GM21526 (cell line): ENCODE measurements around the gene SHISAL1.
"Not testable (repeated sequence)": the region's sequence is repeated elsewhere in the genome, so short reads cannot be mapped to it uniquely, and the experiment has no call there.

ENCODE experiments used
- ATAC-seq: cut with Tn5 transposase; IDR thresholded peaks from one replicate; pipeline ENCODE4 v1.9.1; 2021; ENCODE audit warnings: moderate library complexity; ENCODE audit not compliant: unreplicated experiment, low FRiP score

SHISAL1 gene

DNA sequence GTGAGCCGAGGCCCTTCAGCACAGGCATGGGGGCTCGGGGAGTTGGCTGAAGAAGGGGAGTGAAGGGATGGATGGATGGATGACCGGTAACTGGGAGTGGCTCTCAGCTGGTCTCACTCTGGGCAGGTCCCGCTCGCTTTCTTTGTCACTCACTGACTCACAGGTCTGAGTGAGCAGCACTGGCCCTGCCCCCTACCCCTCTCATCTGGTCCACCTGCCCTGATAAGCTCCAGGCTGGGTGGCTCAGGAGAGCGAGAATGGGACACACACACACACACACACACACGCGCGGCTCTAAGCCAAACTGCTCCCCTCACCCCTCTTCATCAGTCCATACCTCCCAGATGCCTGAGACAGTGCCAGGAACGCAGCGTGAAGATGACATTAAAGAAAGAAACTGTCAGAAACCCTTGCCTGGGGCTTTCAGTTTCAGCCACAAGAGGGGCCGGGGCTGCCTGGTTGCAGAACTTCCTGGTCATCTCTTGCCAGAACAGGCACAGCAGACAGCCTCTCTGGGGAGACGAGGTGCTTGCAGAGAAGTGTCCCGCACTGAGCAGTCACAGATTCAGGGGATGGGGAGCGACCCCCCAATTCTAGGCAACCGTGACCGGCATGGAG lies 16.5 kb upstream of the SHISAL1 start:
- ATAC-seq, result peak; percentile 65

DNA sequence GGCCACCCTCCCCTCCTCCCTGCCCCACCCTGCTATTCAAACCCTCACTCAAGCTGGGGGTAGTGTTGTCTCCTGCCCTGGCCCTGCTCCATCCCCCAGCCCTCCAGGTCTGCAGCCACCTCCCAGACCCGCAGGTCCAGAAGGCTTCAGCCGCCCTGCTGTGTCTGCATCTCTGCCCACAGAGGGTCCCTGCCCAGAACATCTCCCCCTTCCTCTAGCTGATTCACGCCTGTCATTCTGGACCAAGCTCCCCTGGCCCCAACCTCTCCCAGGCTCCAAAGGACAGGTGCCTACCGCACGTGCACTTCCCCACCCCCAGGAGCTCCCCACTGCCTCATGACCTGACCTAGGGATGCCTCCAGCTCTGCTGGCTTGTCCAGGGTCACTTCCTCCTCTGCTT lies 16.0 kb upstream of the SHISAL1 start:
- ATAC-seq, result no peak

DNA sequence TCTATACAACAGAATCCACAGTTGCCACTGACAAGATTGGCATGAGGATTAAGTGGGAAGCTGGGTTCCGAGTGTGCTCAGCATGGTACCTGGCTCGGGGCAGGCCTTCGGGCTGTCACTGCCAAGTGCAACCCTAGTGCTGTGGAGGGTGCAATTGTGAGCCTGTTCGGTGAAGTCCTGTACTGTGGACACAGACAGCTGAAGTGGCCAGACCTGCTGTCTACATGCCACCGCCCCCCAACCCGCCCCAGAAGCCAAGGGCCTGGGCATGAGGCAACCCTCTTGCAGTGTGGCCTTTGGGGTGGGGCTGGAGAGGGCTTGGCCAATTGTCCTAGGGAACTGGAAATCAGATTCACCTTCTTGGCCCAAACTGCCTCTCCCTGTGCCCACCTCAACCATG lies 15.6 kb upstream of the SHISAL1 start:
- no peak for ATAC-seq

DNA sequence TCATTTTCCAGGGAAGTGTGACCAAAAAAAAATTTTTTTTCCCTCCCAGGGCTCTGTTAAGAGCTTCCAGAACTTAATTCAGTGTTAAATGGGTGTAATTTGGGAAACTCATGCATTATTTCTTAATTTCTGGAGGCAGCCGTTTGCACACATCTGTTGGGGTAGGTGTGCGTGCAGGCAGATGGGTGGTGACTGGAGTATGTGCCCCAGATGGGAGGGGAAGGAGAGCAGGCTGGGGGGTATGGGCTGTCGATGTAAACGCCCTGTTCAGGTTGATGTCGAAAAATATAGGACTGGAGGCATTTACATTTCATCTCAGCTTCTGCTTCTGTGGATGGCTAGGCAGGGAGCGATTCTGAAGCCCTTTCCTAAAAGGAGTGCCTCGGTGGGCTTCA lies 13.7 kb upstream of the SHISAL1 start:
- ATAC-seq, result no peak

DNA sequence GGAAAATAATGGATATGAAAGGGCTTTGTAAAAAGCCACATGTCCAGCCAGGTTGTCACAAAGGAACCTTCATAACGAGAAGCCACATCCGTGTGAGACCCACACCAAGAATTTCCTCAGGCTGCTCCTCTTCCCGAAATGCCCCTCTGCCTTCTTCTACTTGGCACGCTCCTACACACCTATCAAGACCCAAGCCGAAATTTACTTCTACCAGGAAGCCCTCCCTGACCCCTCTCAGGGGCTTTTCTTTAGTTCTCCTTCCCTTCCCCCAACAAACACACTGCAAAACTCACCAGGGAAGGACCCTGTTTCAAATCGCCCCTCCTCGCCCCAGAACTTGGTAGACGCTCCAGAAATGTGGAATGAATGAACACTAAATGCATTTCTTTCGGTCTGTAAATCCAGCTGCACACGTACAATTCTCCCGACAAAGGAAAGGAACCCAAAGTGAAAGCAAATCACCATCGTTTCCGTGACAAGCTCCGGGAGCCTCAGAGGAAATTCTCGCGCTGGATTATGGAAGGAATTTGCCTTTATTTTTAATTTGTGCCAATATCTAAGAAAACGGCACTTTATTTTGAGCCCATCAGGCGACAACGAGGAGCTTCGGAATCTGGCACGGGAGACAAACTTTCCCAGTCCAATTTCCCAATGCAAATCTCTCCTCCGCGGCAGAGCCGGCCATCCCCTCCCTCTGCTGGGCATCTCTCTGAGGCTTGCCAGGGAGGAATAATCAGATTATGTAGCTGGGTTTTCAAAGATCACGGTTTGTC lies 13.2 kb upstream of the SHISAL1 start:
- no peak for ATAC-seq

DNA sequence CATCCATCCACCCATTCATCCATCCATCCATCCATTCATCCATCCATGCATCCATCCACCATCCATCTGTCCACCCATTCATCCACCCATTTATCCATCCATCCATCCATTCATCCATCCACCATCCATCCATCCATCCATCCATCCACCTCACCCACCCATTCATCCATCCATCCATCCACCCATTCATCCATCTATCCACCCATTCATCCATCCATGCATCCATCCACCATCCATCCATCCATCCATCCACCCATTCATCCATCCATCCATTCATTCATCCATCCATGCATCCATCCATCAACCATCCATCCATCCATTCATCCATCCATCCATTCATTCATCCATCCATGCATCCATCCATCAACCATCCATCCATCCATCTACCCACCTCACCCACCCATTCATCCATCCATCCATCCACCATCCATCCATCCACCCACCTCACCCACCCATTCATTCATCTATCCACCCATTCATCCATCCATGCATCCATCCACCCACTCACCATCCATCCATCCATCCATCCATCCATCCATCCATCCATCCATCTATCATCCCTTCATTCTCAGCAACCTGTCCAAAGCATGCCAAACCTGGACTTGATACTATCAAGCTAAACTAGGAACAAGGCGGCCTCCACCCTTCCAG lies 10.5 kb upstream of the SHISAL1 start:
- not testable (repeated sequence) for ATAC-seq

DNA sequence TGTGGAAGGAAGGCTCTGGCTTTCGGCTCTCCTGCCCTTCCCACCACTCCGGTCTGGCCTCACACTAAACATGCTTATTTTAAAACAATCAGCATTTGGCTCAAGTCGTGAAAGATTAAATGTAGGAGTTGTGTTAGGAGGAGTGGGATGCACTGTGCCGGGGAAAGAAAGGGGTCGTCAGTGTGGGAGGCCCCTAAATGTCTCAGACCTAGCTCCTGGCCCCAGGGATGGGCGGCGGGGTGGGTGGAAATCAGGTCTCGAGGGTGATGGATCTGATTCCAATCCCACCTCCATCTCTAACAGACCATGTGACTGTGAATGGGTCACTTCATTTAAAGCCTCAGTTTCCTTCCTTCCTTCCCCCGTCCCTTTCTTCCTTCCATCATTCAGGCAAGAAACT lies 6.9 kb upstream of the SHISAL1 start:
- ATAC-seq, result no peak

DNA sequence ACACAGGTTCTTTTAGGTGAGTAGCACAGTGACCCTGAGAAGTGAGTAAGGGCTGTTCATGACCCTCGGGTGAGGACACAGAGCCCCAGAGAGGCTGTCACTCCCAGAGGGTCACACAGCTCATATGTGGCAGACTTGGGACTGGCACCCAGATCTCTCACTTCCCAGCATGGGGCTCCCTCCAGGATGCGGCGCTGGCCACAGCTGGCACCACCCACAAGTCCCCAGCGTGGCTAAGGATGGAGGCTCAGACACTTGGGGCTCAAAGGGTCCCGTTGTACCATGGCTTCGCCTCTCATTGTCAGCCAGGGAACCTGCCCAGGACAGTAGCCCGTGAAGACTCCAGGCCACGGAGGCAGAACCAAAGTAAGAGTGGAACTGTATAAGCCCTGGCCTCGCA lies 6.0 kb upstream of the SHISAL1 start:
- no peak for ATAC-seq

DNA sequence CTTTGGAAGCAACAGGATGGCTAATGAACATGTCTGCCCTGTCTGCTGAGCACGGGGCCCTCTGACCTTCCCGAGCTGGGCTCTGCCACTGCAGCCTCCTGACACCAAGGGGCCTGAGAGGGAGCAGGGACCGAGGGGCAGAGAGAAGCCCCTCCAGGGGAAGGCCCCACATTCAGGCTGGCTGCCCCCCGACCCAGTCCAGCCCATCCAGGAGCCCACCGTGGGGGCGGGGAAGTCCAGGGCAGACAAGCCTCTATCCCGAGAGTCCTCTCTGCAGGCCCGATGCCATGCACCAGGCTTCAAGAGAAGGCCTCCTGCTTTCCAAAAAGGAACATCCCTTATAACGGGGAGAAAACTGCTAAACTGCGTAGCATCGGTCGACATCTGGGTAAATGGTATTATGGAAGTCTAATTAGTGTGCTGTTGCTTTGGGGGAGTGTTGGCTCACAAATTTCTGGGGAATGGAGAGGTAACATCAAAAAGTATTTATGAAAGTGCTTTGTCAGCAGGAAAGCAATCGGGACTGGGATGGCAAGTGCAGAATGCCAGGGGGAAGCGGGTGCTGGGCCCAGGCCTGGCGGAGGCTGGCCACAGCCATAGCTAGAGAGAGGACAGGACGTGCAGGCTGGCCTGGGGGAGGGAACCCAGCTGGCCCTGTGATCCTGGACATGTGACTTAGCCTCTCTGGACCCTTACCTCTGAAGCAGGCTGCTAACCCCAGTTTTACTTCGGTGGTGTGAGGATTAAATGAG lies 5.3 kb upstream of the SHISAL1 start:
- ATAC-seq, result no peak

DNA sequence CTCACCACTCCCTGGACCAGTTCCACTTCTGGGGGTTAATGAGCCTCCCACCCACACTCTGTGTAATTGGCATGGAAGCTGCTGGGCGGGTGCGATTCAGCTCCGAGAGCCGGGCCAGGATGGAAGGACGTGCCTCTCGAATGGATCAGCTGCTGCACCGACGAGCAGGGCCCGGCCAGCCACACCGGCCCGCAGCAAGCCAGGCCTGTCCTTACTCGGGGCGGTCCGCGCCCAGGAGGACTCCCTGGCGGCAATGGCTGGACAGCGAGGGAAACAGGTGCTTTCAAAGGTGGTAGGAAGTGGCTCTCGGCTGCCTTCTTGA lies 4.3 kb upstream of the SHISAL1 start:
- no peak for ATAC-seq

DNA sequence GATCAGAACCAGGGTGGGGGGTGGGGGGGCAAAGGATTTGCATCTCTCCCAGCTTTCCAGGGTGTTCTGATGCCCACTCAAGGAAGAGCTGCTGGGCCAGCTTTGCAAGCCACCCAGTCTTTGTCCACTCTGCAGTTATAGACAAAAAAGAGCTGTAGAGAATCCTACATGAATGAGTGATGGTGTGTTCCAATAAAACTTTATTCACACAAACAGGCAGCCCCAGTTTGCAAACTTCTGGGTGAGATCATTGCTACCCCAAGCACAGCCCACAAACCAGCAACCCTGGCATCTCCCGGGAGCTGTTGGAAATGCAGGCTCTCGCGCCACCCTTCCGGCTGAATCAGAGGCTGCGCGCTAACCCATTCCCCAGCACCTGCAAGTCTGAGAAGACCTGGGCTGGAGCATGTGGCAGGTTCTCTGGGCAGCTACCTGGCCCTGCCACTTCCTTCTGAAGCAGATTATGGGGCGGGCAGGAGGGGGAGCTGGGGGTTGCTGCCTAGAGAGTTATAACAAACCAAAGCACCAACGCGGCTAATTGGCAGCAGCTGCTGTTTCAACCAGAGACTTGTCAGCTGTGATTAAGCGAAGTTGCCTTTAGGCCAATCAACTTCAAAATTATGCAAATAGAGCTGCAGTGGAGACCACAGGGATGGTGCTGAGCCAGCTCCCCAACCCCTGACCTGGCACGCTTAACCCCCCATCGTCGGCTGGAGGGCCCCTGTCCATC lies 3.8 kb upstream of the SHISAL1 start:
- no peak for ATAC-seq

DNA sequence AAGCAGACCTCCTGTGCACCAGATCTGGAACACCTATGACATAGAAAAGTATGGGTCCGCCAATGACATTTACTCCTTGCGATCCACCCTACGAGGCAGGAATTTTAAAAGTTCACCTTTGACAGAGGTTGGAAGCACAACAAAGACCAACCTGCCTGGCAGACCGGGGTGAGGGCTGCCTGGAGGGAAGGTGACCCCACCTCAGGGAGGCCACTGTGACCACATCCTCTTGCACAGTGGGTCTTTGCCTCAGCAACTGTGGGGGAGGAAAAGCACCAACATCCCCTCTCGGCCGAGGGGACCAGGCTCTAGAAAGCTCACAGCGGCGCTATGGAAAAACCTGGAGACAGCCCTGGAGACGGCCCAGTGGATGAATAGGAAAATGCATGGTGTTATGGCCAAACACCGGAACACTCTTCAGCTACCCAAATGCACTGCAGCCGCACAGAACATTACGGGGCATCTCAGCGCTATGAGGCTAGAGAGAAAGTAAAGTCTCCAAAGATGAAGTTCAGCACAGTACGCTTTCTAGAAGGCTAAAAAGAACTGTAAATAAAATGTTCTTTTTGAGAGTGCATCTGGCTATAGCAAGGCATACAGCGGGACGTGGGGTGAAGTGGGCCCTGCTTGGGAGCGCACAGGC lies 1.8 kb upstream of the SHISAL1 start:
- no peak for ATAC-seq

DNA sequence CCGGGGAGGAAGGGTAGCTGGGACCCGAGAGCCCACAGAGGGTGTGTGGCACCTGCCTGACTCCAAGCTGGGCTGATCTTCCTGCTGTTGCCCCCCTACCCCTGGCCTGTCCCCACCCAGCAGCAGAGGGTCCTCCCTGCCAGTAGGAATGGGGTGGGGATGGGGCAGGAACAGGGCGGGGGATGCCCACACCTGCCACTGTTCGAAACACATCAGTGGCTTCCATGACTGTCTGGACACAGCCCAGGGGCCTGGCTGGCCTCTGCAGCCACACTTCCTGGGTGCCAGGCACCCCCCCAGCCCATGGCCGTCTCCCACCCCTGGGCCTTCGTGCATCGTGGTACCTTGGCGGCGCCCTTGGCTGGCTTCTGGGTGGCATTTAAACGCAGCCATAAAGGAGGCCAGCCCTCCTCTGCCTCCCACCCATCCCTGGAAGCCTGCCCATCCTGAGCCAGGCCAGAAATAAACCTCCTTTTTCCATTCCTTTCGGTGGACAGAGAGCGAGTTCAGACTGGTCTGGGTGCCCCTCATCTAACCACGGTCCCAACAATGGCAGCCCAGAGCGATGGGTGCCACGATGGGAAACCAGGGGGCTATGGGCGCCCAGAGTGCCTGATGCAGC lies 745 bp upstream of the SHISAL1 start:
- ATAC-seq, result no peak

DNA sequence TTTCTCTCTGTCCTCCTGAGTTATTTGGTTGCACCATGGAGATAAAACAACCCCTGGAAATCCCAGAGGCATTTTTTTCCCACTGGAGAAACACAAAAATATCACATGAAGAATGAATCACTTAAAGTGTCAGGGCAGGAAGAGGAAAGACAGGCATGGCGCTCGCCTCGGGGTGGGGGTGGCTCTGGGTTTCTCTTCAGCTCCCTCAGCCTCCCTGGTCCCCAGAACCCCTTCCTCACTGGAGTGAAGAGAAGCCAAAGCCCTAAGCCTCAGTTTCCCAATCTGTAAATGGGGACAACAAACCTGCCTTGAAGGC lies 938 bp downstream of the SHISAL1 start:
- no peak for ATAC-seq

DNA sequence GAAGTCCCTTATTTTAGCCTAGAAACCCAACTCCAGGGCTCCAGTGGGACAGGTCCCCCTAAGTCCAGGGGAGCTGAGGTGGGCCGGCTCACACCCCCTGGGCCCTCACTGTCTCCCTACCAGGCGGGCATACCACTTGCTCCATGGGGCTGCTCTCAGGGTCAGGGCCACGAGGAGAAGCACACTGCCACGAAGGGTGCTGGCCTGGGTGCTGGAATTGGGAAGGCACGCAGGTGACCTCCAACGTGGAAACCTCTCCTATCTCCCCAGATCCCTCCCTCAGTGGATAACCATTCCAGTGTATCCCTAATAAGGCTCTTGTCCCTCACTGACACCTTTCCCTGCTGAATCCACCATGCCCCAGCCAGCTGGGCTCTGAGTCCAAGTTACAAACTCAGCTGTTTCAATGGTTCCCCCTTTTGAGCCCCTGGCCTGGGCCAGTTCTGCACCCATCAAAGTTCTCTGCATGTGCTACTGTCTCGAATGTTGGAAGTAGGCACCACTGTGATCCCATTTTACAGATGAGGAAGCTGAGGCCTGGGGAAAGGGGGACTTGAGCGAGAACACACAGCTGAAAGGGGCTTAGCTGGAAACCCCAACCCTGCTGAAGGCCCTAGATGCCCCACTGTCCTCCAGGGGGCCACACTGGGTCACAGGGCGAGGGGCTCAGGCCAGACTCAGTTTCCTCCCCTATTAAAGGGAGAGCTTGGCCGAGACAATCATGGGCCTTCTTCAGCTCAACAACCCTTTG lies 1.5 kb downstream of the SHISAL1 start:
- ATAC-seq, result no peak

DNA sequence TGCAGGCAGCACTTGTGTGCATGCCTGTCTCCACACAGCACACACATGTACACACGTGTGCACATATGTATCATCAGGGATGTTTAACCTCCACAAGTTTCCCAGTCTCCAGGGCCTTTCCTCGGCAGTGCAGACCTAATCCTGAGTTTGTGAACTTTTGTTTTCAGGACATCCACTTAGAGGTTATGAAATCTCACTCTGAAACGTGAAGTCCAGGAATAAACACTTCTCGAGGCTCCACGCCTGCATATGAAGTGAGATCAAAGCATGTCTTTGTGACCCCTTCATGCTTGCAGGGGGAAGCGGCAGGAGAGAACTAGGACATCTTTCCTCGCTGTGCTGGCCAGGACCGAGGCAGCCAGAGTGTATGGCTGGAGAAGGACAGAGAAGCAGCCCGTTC lies 3.1 kb downstream of the SHISAL1 start:
- no peak for ATAC-seq

DNA sequence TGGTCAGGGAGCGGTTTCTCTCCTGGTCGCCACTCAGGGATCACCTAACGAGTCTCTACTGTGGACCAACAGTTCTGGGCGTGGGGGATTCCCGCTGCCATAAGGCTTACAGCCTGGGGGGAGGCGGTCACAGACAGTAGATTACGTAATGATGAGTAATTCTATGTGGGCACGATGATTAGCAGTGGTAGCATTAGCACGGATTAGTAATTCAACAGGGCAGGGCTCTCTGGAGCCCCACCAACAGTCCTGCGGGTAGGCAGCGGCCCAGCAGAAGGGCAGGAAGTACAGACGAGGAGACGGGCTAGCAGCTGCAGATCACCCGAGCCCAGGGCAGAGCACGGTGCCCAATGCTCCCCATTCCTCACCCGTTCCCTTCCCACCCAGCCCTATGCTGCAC lies 3.6 kb downstream of the SHISAL1 start:
- ATAC-seq, result no peak

DNA sequence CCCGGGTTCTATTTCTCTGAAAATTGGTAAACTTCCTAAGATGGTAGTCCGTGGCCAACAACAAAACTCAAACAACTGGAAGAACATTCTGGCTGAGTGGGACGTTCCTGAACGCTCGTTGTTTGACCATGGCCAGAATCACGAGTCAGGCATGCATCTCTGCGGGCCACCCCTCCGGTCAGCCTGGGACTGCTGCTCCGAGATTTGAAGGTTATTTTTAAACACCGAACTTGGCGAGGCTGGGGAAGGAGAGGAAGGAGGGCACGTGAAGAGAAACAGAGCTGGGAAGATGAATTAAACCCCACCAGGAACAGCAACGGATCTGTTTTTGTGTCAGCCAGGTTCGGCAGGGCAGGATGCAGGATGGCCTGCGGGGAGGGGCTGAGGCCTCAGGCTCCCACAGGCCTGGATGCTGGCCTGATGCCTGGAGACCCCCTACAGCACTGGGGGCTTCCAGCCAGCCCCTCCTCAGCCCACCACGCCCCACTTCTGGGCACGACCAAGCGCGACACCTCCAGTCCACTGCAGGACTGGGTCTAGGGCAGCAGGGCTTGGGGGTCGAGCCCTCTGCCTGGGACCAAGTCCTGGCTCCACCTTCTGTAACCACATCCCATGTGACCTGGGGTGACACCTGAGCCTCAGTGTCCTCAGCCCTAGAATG lies 5.1 kb downstream of the SHISAL1 start:
- no peak for ATAC-seq

DNA sequence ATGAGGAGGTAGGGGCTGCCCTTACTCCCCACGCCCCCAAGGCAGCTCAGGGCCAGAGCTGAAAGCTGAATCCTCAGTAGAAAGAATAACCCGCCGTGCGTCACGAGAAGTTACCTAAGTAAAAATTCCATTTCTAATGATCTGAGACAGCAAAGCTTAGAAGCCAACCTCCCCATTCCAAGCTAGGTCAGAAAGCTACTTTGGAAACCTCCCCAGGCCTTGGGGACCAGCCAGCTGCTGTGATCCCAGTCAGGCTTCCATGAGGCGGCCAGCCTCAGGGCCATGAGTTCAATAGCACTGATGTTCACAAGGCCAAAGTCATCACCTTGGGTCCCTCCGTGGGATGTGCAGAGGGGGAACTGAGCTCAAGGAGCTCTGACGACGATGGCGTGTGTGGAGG lies 6.9 kb downstream of the SHISAL1 start:
- ATAC-seq, result no peak
